Coronary artery (tissue), 2 donors: Measurements from ENCODE around the gene FAM3A.
A peak's percentile ranks its signal among the peaks of the same experiment; 100 is the strongest.

Experiments used
- DNase-seq: peaks from one replicate; pipeline ENCODE4 v3.0.0-alpha.2; 2017; ENCODE audit warnings: low spot score
- H3K27ac ChIP-seq, 2 donors: fragments of 200-600 bp; sonication (generic); one replicate each; pipeline ENCODE4 v1.5.1; 2016 to 2019
- H3K4me3 ChIP-seq: fragments of 200-600 bp; sonication (generic); 2 replicates; pipeline ENCODE4 v1.5.1; 2016; ENCODE audit warnings: mild to moderate bottlenecking, moderate library complexity
- TF ChIP-seq, protein P1 (sequence below): fragments of 200-600 bp; sonication (generic); IDR thresholded peaks from one replicate; pipeline ENCODE4 v1.5.1; 2019; ENCODE audit warnings: antibody characterized with exemption

Gene FAM3A

DNA sequence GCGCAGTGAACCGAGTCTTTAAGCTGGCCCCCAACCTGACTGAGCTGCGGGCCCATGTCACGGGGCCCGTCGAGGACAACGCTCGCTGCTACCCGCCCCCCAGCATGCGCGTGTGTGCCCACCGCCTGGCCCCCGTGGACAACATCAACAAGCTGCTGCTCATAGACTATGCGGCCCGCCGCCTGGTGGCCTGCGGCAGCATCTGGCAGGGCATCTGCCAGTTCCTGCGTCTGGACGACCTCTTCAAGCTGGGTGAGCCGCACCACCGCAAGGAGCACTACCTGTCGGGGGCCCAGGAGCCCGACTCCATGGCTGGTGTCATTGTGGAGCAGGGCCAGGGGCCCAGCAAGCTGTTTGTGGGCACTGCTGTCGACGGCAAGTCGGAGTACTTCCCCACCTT, 55.7 kb downstream of the FAM3A start:
- no peak for DNase-seq
- TF ChIP-seq, protein P1, sequence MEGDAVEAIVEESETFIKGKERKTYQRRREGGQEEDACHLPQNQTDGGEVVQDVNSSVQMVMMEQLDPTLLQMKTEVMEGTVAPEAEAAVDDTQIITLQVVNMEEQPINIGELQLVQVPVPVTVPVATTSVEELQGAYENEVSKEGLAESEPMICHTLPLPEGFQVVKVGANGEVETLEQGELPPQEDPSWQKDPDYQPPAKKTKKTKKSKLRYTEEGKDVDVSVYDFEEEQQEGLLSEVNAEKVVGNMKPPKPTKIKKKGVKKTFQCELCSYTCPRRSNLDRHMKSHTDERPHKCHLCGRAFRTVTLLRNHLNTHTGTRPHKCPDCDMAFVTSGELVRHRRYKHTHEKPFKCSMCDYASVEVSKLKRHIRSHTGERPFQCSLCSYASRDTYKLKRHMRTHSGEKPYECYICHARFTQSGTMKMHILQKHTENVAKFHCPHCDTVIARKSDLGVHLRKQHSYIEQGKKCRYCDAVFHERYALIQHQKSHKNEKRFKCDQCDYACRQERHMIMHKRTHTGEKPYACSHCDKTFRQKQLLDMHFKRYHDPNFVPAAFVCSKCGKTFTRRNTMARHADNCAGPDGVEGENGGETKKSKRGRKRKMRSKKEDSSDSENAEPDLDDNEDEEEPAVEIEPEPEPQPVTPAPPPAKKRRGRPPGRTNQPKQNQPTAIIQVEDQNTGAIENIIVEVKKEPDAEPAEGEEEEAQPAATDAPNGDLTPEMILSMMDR = no peak
- Histone ChIP-seq H3K4me3 (peak overlapping the region; percentile 81), H3K27ac (peak overlapping the region in 1 of 2 donors; percentile 86)

DNA sequence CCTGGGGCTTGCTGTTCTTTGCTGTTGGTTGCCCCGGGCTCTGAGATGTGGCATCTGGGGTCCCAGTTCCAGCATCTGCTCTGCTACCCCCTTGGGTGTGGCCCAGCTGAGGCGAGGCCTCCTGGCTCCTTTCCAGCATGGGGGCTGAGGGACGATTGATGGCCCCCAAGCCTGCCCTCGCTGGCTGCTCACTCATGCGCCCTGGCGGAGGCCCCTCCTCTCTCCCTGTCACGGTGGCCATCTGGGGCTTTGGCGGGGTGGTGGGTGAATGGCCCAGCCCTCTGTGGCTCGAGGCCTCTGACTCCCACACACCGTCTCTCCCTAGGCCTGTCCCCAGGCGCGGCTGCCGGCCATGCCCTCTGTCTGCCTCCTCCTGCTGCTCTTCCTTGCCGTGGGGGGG, 56.2 kb downstream of the FAM3A start:
- Histone ChIP-seq H3K27ac (peak overlapping the region in 1 of 2 donors; percentile 86), H3K4me3 (peak overlapping the region; percentile 81)
- no peak for DNase-seq
- TF ChIP-seq, protein P1 = no peak

DNA sequence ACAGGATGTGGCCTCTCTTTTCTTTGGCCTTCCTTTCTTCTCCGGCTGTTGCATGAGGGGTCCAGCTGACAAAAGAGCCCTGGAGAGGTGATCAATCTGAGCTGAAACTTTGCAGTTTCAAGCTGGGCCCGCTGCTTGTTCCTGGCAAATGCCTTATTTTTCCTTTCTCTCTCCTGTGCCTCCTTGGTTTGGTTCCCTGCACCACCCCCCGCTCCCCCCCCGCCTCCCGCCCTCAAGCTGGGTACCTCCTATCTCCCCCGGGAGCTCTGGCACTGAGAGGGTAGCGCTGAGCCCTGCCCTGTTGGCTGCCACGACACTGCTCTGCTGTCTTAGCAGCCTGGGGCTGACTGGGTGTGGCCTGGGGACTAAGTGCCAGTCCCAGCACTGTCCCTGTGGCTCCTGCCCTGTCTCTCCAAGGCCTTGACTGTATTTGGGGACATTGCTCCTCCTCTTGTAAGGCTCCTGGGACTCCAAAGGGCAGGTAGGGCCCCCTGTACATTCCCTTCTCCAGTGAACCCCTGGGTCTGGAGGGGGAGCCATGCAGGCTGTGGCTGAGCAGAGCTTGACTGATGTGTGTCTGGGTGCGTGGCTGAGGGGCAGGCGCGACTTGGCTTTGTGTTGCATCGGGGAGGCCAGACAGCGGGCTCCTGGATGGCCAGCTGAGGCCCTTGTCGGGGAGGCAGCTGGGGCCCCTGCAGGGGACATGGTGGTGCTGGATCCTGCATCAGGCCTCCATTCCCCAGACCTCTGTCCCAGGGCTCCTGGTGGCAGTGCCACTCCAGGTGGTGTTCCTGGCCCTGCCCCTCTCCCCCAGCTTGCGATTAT, 56.9 kb downstream of the FAM3A start:
- TF ChIP-seq, protein P1 = no peak
- Histone ChIP-seq H3K27ac (peak overlapping the region; percentile 13 to 86), H3K4me3 (peak overlapping the region; percentile 81)
- DNase-seq = no peak

DNA sequence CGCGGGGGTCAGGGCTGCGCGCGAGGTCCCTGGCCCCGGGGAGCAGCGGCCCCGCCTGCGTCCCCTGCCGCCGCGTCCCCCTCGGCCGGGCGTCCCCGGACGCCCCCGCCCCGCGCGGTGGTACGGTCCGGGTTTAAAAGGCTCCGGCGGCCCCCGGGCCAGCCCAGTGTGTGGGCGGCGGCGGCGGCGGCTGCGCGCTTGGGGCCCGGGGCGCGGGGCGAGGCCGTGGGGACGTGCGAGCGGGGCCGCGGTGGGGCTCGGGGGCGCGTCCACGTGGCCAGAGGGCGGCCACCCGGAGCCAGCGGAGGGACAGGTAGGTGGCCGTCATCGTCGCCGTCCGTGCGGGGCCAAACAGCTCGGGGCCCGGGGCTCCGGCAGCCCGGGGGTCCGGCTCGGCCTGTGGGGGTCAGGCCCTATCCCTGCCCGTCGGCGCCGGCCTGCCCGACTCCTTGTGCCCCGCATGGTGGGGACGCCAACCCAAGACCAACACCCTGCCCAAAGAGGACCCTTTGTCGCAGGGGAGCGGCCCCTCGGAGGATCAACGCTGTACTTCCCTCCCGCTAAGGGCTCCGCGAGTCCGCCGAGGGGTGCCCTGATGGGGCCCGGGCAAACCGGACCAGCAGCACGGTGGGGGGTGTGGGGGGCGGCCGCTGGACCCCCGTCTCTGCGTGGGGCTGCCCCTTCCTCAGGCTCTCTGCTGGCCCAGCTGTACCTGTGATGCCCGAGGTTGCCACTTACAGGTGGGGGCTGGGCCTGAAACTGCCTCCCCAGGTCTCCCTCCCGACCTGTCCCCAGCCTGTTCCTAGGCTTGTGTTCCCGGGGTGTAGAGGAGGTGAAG, 57.7 kb downstream of the FAM3A start, which contains the start of gene PLXNA3:
Gene PLXNA3 (plus strand): TSS at position 166 of the 838 bp plus-strand sequence. CDS start 1,903 bp downstream, outside the sequence.
- peak within 1 kb of the TSS; percentile 13 to 86 for H3K27ac ChIP-seq
- H3K4me3 ChIP-seq = peak within 1 kb of the TSS; percentile 81
- TF ChIP-seq, protein P1 = no peak
- no peak for DNase-seq

DNA sequence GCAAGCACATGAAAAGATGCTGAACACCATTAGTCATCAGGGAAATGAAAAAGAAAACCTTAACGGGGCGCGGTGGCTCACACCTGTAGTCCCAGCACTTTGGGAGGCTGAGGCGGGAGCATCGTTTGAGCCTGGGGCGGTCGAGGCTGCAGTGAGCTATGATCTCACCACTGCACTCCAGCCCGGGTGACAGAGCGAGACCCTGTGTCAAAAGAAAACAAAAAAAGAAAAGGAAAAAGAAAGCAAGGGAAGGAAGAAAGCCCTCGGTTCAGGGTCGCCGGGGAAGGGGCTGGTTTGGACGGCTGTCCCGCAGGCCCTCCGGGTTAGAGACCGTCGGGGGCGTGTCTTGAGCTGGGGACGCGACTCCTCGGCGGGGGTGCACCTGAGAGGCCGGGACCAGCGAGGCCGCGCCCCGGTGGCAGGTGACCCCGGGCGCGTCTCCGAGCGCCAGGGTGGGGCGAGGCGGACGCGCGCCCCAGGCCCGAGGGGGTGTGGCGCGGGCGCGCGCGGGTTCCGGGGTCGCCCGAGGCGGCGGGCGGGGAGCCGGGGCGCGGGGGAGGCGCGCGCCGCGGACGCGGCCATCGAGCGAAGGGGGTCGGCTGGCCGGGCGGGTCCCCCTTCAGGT, 58.4 kb downstream of the FAM3A start:
- H3K27ac ChIP-seq = peak overlapping the region; percentile 13 to 86
- H3K4me3 ChIP-seq = peak overlapping the region; percentile 81
- TF ChIP-seq, protein P1 = no peak
- no peak for DNase-seq
